B cell (primary cell): ENCODE results near the gene DRAXIN.

Experiments
- EZH2 ChIP-seq: IDR thresholded peaks from 2 replicates; pipeline ENCODE4 v1.6.1; 2012; ENCODE audit warnings: borderline replicate concordance, low read depth, mild to moderate bottlenecking, moderate library complexity, low read length; ENCODE audit not compliant: insufficient read depth, poor library complexity, severe bottlenecking
- TF ChIP-seq, protein P1 (sequence below): fragments of 200-600 bp; IDR thresholded peaks from one replicate; pipeline ENCODE4 v1.8.0; 2022; ENCODE audit warnings: antibody characterized with exemption, mild to moderate bottlenecking

DNA sequence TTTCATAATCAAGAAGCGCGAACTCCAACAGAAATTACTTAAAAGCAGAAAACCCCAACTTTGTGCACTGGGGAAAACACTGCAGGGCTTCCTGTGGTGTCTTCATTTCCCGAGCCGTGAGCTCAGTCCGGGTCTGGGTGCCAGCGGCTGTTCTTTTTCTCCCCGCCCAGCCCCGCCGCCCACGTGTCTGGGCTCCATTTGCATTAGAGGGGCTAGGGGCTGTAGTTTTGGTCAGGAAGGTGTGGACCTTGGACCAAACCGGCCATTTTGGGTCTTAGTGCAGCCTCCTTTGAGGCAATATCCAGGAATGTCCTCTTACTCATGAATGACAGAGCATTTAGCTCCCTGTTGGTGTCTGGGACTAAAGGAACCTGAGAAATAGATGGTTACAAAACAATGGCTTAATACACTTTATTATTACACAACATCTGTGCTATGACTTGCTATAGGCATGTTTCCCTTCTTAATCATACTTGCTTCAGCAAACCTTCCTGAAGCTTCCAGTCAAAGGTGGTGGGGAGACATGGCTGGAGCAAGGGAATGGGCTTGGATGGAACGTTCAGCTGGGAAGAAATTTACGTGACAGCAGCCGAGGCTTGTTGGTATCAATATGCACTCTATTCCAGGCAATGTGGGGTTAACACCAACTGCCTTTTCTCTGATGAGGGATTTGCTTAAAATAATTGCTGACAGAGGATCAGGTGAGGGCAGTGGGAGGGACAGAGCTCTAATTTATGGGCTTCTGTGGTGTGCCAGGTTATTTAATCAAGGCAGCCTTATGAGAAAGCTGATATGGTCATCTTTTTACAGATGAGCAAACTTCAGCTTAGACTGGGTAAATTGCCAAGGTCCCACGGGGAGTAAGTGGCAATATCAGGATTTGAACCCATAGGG is 45.5 kb downstream of the DRAXIN start:
- TF ChIP-seq, protein P1, sequence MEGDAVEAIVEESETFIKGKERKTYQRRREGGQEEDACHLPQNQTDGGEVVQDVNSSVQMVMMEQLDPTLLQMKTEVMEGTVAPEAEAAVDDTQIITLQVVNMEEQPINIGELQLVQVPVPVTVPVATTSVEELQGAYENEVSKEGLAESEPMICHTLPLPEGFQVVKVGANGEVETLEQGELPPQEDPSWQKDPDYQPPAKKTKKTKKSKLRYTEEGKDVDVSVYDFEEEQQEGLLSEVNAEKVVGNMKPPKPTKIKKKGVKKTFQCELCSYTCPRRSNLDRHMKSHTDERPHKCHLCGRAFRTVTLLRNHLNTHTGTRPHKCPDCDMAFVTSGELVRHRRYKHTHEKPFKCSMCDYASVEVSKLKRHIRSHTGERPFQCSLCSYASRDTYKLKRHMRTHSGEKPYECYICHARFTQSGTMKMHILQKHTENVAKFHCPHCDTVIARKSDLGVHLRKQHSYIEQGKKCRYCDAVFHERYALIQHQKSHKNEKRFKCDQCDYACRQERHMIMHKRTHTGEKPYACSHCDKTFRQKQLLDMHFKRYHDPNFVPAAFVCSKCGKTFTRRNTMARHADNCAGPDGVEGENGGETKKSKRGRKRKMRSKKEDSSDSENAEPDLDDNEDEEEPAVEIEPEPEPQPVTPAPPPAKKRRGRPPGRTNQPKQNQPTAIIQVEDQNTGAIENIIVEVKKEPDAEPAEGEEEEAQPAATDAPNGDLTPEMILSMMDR = no peak
- no peak for TF ChIP-seq EZH2
